H1 (cell line): ENCODE data around the gene SLC25A28. TPM values are rescaled to one million over a fixed set of nuclear protein-coding genes. Genes with fewer than 3 reads are reported as not detected.

Source experiments
- CTCF ChIA-PET: fragments of 300-600 bp; sonication (Branson Sonifier 250); formaldehyde crosslinking; loops from one replicate; lab custom pipeline; 2021; ENCODE audit not compliant: partially characterized antibody; lab: Charles Lee
- POLR2A ChIA-PET: fragments of 300-600 bp; sonication (Branson Sonifier 250); formaldehyde crosslinking; loops from one replicate; lab custom pipeline; 2021; ENCODE audit warnings: inconsistent platforms; ENCODE audit not compliant: partially characterized antibody; lab: Charles Lee
- DNase-seq, 2 experiments: peaks; one replicate each; pipeline versions ENCODE4 v3.0.0 to v3.0.0-alpha.2; 2010 to 2022; ENCODE audit warnings: low spot score in 2 of 2, low read depth in 1 of 2, mixed read lengths in 1 of 2
- FAIRE-seq: peaks from 2 replicates; lab custom pipeline; 2011; peaks lifted over from hg19 to GRCh38; lab: Jason Lieb, UNC
- H2AFZ ChIP-seq: 2 replicates; pipeline ENCODE4 v1.8.1; 2012; ENCODE audit warnings: low read length, inconsistent platforms
- H2AK5ac ChIP-seq: 2 replicates; pipeline ENCODE4 v1.6.1; 2013; ENCODE audit warnings: low read depth, low read length
- H2BK120ac ChIP-seq: replicated peaks from 2 replicates; pipeline ENCODE3; 2013; ENCODE audit warnings: low read depth, low read length, inconsistent platforms
- H2BK12ac ChIP-seq: 2 replicates; pipeline ENCODE4 v1.6.1; 2013; ENCODE audit warnings: low read depth, low read length
- H2BK15ac ChIP-seq: 2 replicates; pipeline ENCODE4 v1.6.1; 2013; ENCODE audit warnings: low read length
- H2BK20ac ChIP-seq: 2 replicates; pipeline ENCODE4 v1.6.1; 2013; ENCODE audit warnings: low read length
- H2BK5ac ChIP-seq: 2 replicates; pipeline ENCODE4 v1.6.1; 2013; ENCODE audit warnings: low read depth, low read length
- H3K14ac ChIP-seq: 2 replicates; pipeline ENCODE4 v1.6.1; 2013; ENCODE audit warnings: inconsistent platforms; ENCODE audit not compliant: insufficient read length
- H3K18ac ChIP-seq: 2 replicates; pipeline ENCODE4 v1.6.1; 2013; ENCODE audit warnings: low read length; ENCODE audit errors: extremely low read depth
- H3K23ac ChIP-seq: 2 replicates; pipeline ENCODE4 v1.6.1; 2013; ENCODE audit warnings: inconsistent platforms; ENCODE audit not compliant: insufficient read length
- H3K23me2 ChIP-seq: 2 replicates; pipeline ENCODE4 v1.6.1; 2013; ENCODE audit warnings: low read depth, low read length
- H3K27ac ChIP-seq: 2 replicates; pipeline ENCODE4 v1.6.1; 2011; ENCODE audit warnings: low read depth, low read length, inconsistent platforms
- H3K27me3 ChIP-seq, 4 experiments: replicated peaks in 1 of 4; 1 replicate in 1 of 4; 2 replicates in 3 of 4; pipeline versions ENCODE4 v1.6.1 to v1.8.1; 2011 to 2013; ENCODE audit warnings: low read length in 3 of 4, mild to moderate bottlenecking in 3 of 4, inconsistent platforms in 2 of 4, mixed read lengths in 2 of 4, moderate library complexity in 1 of 4; ENCODE audit not compliant: control insufficient read depth in 3 of 4, insufficient read depth in 3 of 4; ENCODE audit errors: extremely low read depth in 1 of 4
- H3K36me3 ChIP-seq, 4 experiments: 2 replicates each; pipeline versions ENCODE4 v1.6.1 to v1.8.1; 2011 to 2013; ENCODE audit warnings: mild to moderate bottlenecking in 4 of 4, low read length in 3 of 4, moderate library complexity in 2 of 4, control low read depth in 1 of 4, inconsistent platforms in 1 of 4; ENCODE audit not compliant: insufficient read depth in 4 of 4, control insufficient read depth in 2 of 4
- H3K4ac ChIP-seq: replicated peaks from 2 replicates; pipeline ENCODE3; 2013; ENCODE audit warnings: low read length, low read depth, mixed read lengths, inconsistent platforms; ENCODE audit not compliant: insufficient read length
- H3K4me1 ChIP-seq, 4 experiments: replicated peaks in 1 of 4; 1 replicate in 1 of 4; 2 replicates in 3 of 4; pipeline versions ENCODE4 v1.6.1 to v1.8.1; 2011 to 2013; ENCODE audit warnings: low read length in 3 of 4, inconsistent platforms in 2 of 4, mixed read lengths in 1 of 4; ENCODE audit not compliant: insufficient read depth in 4 of 4, control insufficient read depth in 3 of 4
- H3K4me2 ChIP-seq, 2 experiments: 2 replicates each; pipeline versions ENCODE4 v1.6.1 to v1.8.1; 2011 to 2013; ENCODE audit warnings: low read depth in 2 of 2, low read length in 2 of 2, control low read depth in 1 of 2, inconsistent platforms in 1 of 2, mild to moderate bottlenecking in 1 of 2; ENCODE audit not compliant: insufficient read depth in 1 of 2
- H3K4me3 ChIP-seq, 4 experiments: fragments of 200-600, 300-600 bp in 1 of 4; sonication (generic), shearing (Covaris generic), sonication (Bioruptor Twin) in 1 of 4; 2 replicates each; pipeline versions ENCODE4 v1.5.1 to v1.8.1; 2011 to 2016; ENCODE audit warnings: low read length in 4 of 4, low read depth in 3 of 4, control low read depth in 2 of 4, inconsistent platforms in 2 of 4, mild to moderate bottlenecking in 2 of 4, mixed read lengths in 1 of 4, moderate library complexity in 1 of 4; ENCODE audit not compliant: insufficient read depth in 2 of 4; ENCODE audit errors: extremely low read depth in 1 of 4
- H3K56ac ChIP-seq: replicated peaks from 2 replicates; pipeline ENCODE3; 2013; ENCODE audit warnings: low read depth, mild to moderate bottlenecking, mixed read lengths, low read length, inconsistent platforms; ENCODE audit not compliant: insufficient read length
- H3K79me1 ChIP-seq: 2 replicates; pipeline ENCODE4 v1.6.1; 2013; ENCODE audit warnings: low read depth, low read length, control low read depth
- H3K79me2 ChIP-seq, 2 experiments: 2 replicates each; pipeline versions ENCODE4 v1.6.1 to v1.8.1; 2012 to 2013; ENCODE audit warnings: low read length in 2 of 2, mild to moderate bottlenecking in 2 of 2, inconsistent platforms in 1 of 2; ENCODE audit not compliant: insufficient read depth in 2 of 2, control insufficient read depth in 1 of 2
- H3K9ac ChIP-seq, 4 experiments: replicated peaks in 1 of 4; 1 replicate in 1 of 4; 2 replicates in 3 of 4; pipeline versions ENCODE4 v1.6.1 to v1.8.1; 2011 to 2013; ENCODE audit warnings: low read depth in 3 of 4, low read length in 3 of 4, control low read depth in 2 of 4, mild to moderate bottlenecking in 2 of 4, moderate library complexity in 2 of 4, inconsistent platforms in 1 of 4; ENCODE audit errors: extremely low read depth in 1 of 4
- H3K9me3 ChIP-seq, 2 experiments: 2 replicates each; pipeline versions ENCODE4 v1.6.1 to v1.8.1; 2012 to 2013; ENCODE audit warnings: mild to moderate bottlenecking in 2 of 2, moderate library complexity in 2 of 2, control low read depth in 1 of 2, inconsistent platforms in 1 of 2, low read depth in 1 of 2, low read length in 1 of 2, mixed read lengths in 1 of 2; ENCODE audit not compliant: insufficient read depth in 2 of 2
- H4K20me1 ChIP-seq, 2 experiments: replicated peaks in 1 of 2; 2 replicates each; pipeline versions ENCODE3 to v1.8.1; 2011 to 2013; ENCODE audit warnings: inconsistent platforms in 2 of 2, low read length in 2 of 2, mild to moderate bottlenecking in 1 of 2; ENCODE audit not compliant: insufficient read depth in 2 of 2, control insufficient read depth in 1 of 2
- H4K5ac ChIP-seq: 2 replicates; pipeline ENCODE4 v1.6.1; 2013; ENCODE audit warnings: low read length, low read depth, mixed read lengths, inconsistent platforms; ENCODE audit not compliant: insufficient read length
- H4K8ac ChIP-seq: 2 replicates; pipeline ENCODE4 v1.8.0; 2013; ENCODE audit warnings: mild to moderate bottlenecking, moderate library complexity, low read length, inconsistent platforms; ENCODE audit not compliant: insufficient read depth; ENCODE audit errors: extremely low read depth
- H4K91ac ChIP-seq: replicated peaks from 2 replicates; pipeline ENCODE3; 2013; ENCODE audit warnings: low read length, mixed read lengths, inconsistent platforms; ENCODE audit not compliant: insufficient read length
- MAFK ChIP-seq: IDR thresholded peaks from 2 replicates; pipeline ENCODE4 v1.6.1; 2012; ENCODE audit warnings: low read depth, mild to moderate bottlenecking, improper control_type of control experiment, low read length
- RAD21 ChIP-seq, 2 experiments: IDR thresholded peaks in 1 of 2; conservative IDR thresholded peaks in 1 of 2; 2 replicates each; pipeline ENCODE4 v1.6.1; 2011; ENCODE audit warnings: low read depth in 2 of 2, low read length in 2 of 2, improper control_type of control experiment in 1 of 2, inconsistent platforms in 1 of 2, mild to moderate bottlenecking in 1 of 2, moderate library complexity in 1 of 2
- RBBP5 ChIP-seq: IDR thresholded peaks from 2 replicates; pipeline ENCODE4 v1.7.1; 2012; ENCODE audit warnings: low read depth, mild to moderate bottlenecking, inconsistent platforms, low read length, moderate library complexity, borderline replicate concordance
- ZNF274 ChIP-seq: IDR thresholded peaks from 2 replicates; pipeline ENCODE4 v1.7.0; 2012; ENCODE audit warnings: low read length, borderline replicate concordance; ENCODE audit errors: extremely low read depth
- WGBS, 2 experiments: shearing (Covaris generic) in 1 of 2; methylation state at CpG; one replicate each; pipeline versions ENCODE4 v1.1.6 to v1.1.7; 2013 to 2015; ENCODE audit warnings: low lambda C conversion rate in 2 of 2, mixed read lengths in 2 of 2, inconsistent platforms in 1 of 2, low coverage in 1 of 2, missing lambda C conversion rate in 1 of 2; ENCODE audit not compliant: insufficient replicate concordance in 2 of 2, insufficient coverage in 1 of 2, insufficient read length in 1 of 2; ENCODE audit errors: extremely low coverage in 1 of 2, missing lambda C conversion rate in 1 of 2; 5-methylcytosine and 5-hydroxymethylcytosine counted together
- polyA plus RNA-seq, 7 experiments: library from polyadenylated mRNA; depleted of rRNA in 3 of 7; stranded (reverse) in 5 of 7; unstranded in 2 of 7; fragments of >200 nt in 5 of 7; fragments of 200-250 nt in 2 of 7; gene quantifications; 1 replicate in 5 of 7; 2 replicates in 1 of 7; 4 replicates in 1 of 7; pipeline versions ENCODE4 v1.2.1 to v1.2.3, GENCODE V29; 2011 to 2013; ENCODE audit warnings: missing spikeins in 2 of 7, mixed read lengths in 2 of 7
- total RNA-seq: library from RNA; stranded (reverse); fragmentation: NEBNext Ultra II Directional; extraction: Animal tissue kit (Norgen Biotek cat#: 25700); gene quantifications from 2 replicates; pipeline ENCODE4 v1.2.1, GENCODE V29; 2021

Gene SLC25A28
- total and polyA plus RNA-seq, 2 of the 8 experiments (the other 6 are each of a cell fraction or from before 2014, with no cell fraction given) = 17.2 to 18.5 TPM

- H4K5ac ChIP-seq = no peak overlapping the region
- no peaks in the 10 kb centered on the region for H3K79me1 ChIP-seq
- H2AK5ac ChIP-seq = no peak overlapping the region
- H2BK15ac ChIP-seq = no peak overlapping the region
- no peak overlapping the region for H2BK5ac ChIP-seq
- no peak overlapping the region for H3K9ac ChIP-seq
- H3K56ac ChIP-seq = no peak overlapping the region
- DNase-seq = peak; percentile 13 to 47
- no peaks in the 10 kb centered on the region for H4K20me1 ChIP-seq
- no peak overlapping the region for H3K4me3 ChIP-seq
- ChIA-PET POLR2A (interaction anchor here (0.6 to 0.9 kb wide), 2 partner anchors 15 to 25 kb away, joined by 3 read pairs; partner anchors contain the start of gene SLC25A28), CTCF (interaction anchor here (0.8 to 9.4 kb wide), 8 partner anchors 11 to 116 kb away, joined by 3 to 83 read pairs (median 8); no protein-coding TSS in a partner anchor)
- H3K27me3 ChIP-seq = peaks cover 0 to 4% (median 1%) of the 10 kb centered on the region in 4 experiments; a peak in 1 of 7 replicates
- H3K23ac ChIP-seq = no peak overlapping the region
- no peaks in the 10 kb centered on the region for H3K79me2 ChIP-seq
- no peaks in the 10 kb centered on the region for H3K36me3 ChIP-seq
- H2BK120ac ChIP-seq = no peak overlapping the region
- no peak overlapping the region for H3K14ac ChIP-seq
- H2BK20ac ChIP-seq = no peak overlapping the region
- 87% methylated on average over 6 of the region's 6 CpGs; no CpG with 5 or more reads in 1 of the 2 experiments for WGBS, 2 experiments
- H3K18ac ChIP-seq = no peak overlapping the region
- peaks cover 0 to 7% (median 4%) of the 10 kb centered on the region in 4 experiments; a peak in 4 of 7 replicates for H3K4me1 ChIP-seq
- H3K23me2 ChIP-seq = no peaks in the 10 kb centered on the region
- no peak overlapping the region for H3K4me2 ChIP-seq
- no peaks in the 10 kb centered on the region for H3K9me3 ChIP-seq
- peak overlapping the region; percentile 79; the same call in 1 of the 2 replicates for H2BK12ac ChIP-seq
- 0 out of 2 replicates have a peak overlapping the region, but pooled peaks have one; percentile 40 for H2AFZ ChIP-seq
- no peak for FAIRE-seq
- TF ChIP-seq RBBP5 (no peak), RAD21 (IDR thresholded peaks at IDR 0.05 in 1 of 2, conservative IDR thresholded peaks at IDR 0.05 in 1 of 2; ENCODE audit: low read depth in 2 of 2, low read length in 2 of 2) (0 out of 4 replicates have a peak, but pooled peaks of 1 of the 2 experiments have one; percentile 1), MAFK (0 out of 2 replicates have a peak, but pooled peaks have one; percentile 13), ZNF274 (no peak)
- no peak overlapping the region for H4K91ac ChIP-seq
- no peak overlapping the region for H3K4ac ChIP-seq
- H3K27ac ChIP-seq = no peak overlapping the region
- H4K8ac ChIP-seq = no peak overlapping the region
Observed at GRCh38 chr10:99595770-99596465, 24.3 kb downstream of the SLC25A28 start.
